Nephron (organoid): ENCODE data around the gene SLC25A13.

Experiments
- H3K27ac Mint-ChIP-seq, 3 experiments: 2 replicates each; pipeline ENCODE4 v1.8.0; 2020; ENCODE audit warnings: mixed read lengths in 3 of 3, mild to moderate bottlenecking in 2 of 3, moderate library complexity in 1 of 3
- H3K27me3 Mint-ChIP-seq: 2 replicates; pipeline ENCODE4 v1.8.0; 2021; ENCODE audit warnings: low read depth, mild to moderate bottlenecking, moderate library complexity, mixed read lengths
- H3K36me3 Mint-ChIP-seq: 2 replicates; pipeline ENCODE4 v1.8.0; 2020; ENCODE audit warnings: low read depth, mixed read lengths
- H3K4me1 Mint-ChIP-seq: 2 replicates; pipeline ENCODE4 v1.8.0; 2020; ENCODE audit warnings: mixed read lengths
- H3K4me3 Mint-ChIP-seq, 3 experiments: 2 replicates each; pipeline ENCODE4 v1.8.0; 2020; ENCODE audit warnings: mild to moderate bottlenecking in 3 of 3, mixed read lengths in 3 of 3, moderate library complexity in 2 of 3
- H3K9me3 Mint-ChIP-seq: 2 replicates; pipeline ENCODE4 v1.8.0; 2020; ENCODE audit warnings: mixed read lengths
- CTCF ChIP-seq, 3 experiments: fragments of 200-600 bp; sonication (generic); IDR thresholded peaks; one replicate each; pipeline ENCODE4 v1.5.0; 2021; ENCODE audit warnings: antibody characterized with exemption in 3 of 3; ENCODE audit not compliant: unreplicated experiment in 3 of 3

Gene SLC25A13

GRCh38 chr7:96269246-96269994 is 52.5 kb downstream of the SLC25A13 start:
- TF ChIP-seq CTCF (IDR thresholded peaks at IDR 0.05; ENCODE audit: unreplicated experiment in 3 of 3), result no peak
- no peak overlapping the region for H3K4me3 Mint-ChIP-seq
- peaks cover 58% of the 10 kb centered on the region for H3K36me3 Mint-ChIP-seq
- H3K27ac Mint-ChIP-seq, result no peak overlapping the region
- peaks cover 6% of the 10 kb centered on the region for H3K9me3 Mint-ChIP-seq
- H3K27me3 Mint-ChIP-seq, result no peaks in the 10 kb centered on the region
- no peaks in the 10 kb centered on the region for H3K4me1 Mint-ChIP-seq

DNA sequence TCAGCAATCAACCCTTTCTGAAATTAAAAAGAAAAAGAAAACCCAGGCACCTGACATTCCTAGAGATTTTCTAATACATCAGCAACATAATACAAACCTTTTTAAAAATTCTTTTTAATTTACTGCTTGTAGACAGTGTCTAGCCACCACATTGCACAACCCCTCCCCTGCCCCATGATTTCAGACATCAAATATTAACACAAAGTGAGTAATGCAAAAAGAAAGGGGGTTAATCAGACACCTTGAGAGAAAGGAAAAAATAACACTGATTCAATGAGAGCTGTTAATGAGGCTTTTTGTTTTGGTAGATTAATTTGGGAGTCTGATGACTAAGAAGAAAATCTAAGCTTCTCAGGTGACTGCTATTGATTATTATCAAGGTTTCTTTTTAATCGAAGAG is 55.3 kb downstream of the SLC25A13 start:
- peaks cover 46% of the 10 kb centered on the region for H3K36me3 Mint-ChIP-seq
- no peak for TF ChIP-seq CTCF (IDR thresholded peaks at IDR 0.05; ENCODE audit: unreplicated experiment in 3 of 3)
- no peaks in the 10 kb centered on the region for H3K4me1 Mint-ChIP-seq
- H3K9me3 Mint-ChIP-seq, result peaks cover 10% of the 10 kb centered on the region
- H3K27ac Mint-ChIP-seq, result no peak overlapping the region
- H3K4me3 Mint-ChIP-seq, result no peak overlapping the region
- H3K27me3 Mint-ChIP-seq, result no peaks in the 10 kb centered on the region

DNA sequence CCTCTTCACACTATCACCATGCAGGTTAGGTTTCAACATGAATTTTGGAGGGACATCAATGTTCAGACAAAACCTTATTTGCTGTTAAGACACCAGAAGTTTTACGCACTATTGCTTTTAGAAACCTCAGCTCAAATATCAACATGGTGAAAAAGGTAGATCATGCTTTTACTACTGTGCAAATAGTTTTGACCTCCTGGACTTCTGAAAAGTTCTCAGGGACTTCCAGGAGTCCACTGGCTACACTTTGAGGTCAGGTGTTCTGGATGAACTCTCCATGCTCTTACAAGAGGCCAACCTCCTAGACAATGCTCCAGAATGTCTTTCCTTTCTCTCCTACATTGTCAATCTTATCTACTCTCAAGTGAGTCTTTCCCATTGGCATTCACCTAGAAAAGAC is 55.9 kb downstream of the SLC25A13 start:
- peaks cover 43% of the 10 kb centered on the region for H3K36me3 Mint-ChIP-seq
- no peaks in the 10 kb centered on the region for H3K27me3 Mint-ChIP-seq
- H3K4me1 Mint-ChIP-seq, result no peaks in the 10 kb centered on the region
- H3K9me3 Mint-ChIP-seq, result peaks cover 10% of the 10 kb centered on the region
- H3K4me3 Mint-ChIP-seq, result no peak overlapping the region
- H3K27ac Mint-ChIP-seq, result no peak overlapping the region
- TF ChIP-seq CTCF (IDR thresholded peaks at IDR 0.05; ENCODE audit: unreplicated experiment in 3 of 3), result no peak

GRCh38 chr7:96253964-96254363 is 67.9 kb downstream of the SLC25A13 start:
- Mint-ChIP-seq H3K4me1 (no peaks in the 10 kb centered on the region), H3K36me3 (peaks cover 39% of the 10 kb centered on the region), H3K27ac (no peak overlapping the region), H3K27me3 (no peaks in the 10 kb centered on the region), H3K9me3 (peaks cover 31% of the 10 kb centered on the region), H3K4me3 (no peak overlapping the region)
- no peak for TF ChIP-seq CTCF (IDR thresholded peaks at IDR 0.05; ENCODE audit: unreplicated experiment in 3 of 3)

DNA sequence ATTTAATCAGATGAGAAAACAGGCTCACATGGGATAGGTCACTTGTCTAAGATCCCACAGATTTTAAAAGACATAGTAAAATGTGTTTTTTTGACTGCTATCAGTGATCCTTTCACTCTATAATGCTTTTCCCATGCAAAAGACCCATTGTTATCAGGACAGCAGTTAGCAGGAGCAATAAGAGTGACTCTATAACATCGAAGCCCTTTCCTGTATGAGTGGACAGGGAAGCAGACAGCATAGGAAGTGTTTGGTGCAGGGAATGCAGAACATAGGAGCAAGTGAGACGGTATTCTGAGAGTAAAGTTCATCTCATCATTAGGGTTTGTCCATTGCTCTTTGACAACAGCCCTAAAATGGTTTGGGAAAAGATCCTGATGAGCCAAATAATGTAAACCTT is 68.5 kb downstream of the SLC25A13 start:
- no peak overlapping the region for H3K27ac Mint-ChIP-seq
- H3K4me1 Mint-ChIP-seq, result no peaks in the 10 kb centered on the region
- no peak for TF ChIP-seq CTCF (IDR thresholded peaks at IDR 0.05; ENCODE audit: unreplicated experiment in 3 of 3)
- peaks cover 28% of the 10 kb centered on the region for H3K9me3 Mint-ChIP-seq
- no peak overlapping the region for H3K4me3 Mint-ChIP-seq
- no peaks in the 10 kb centered on the region for H3K27me3 Mint-ChIP-seq
- H3K36me3 Mint-ChIP-seq, result peaks cover 37% of the 10 kb centered on the region

- TF ChIP-seq CTCF (IDR thresholded peaks at IDR 0.05; ENCODE audit: unreplicated experiment in 3 of 3), result no peak
- H3K4me3 Mint-ChIP-seq, result no peak overlapping the region
- H3K9me3 Mint-ChIP-seq, result peaks cover 6% of the 10 kb centered on the region
- H3K36me3 Mint-ChIP-seq, result peaks cover 16% of the 10 kb centered on the region
- H3K27me3 Mint-ChIP-seq, result no peaks in the 10 kb centered on the region
- no peak overlapping the region for H3K27ac Mint-ChIP-seq
- no peaks in the 10 kb centered on the region for H3K4me1 Mint-ChIP-seq
Measured at GRCh38 chr7:96250776-96251361, 71.0 kb downstream of the SLC25A13 start.
